Measurements from ENCODE around the gene NEU4.

Gene NEU4

DNA sequence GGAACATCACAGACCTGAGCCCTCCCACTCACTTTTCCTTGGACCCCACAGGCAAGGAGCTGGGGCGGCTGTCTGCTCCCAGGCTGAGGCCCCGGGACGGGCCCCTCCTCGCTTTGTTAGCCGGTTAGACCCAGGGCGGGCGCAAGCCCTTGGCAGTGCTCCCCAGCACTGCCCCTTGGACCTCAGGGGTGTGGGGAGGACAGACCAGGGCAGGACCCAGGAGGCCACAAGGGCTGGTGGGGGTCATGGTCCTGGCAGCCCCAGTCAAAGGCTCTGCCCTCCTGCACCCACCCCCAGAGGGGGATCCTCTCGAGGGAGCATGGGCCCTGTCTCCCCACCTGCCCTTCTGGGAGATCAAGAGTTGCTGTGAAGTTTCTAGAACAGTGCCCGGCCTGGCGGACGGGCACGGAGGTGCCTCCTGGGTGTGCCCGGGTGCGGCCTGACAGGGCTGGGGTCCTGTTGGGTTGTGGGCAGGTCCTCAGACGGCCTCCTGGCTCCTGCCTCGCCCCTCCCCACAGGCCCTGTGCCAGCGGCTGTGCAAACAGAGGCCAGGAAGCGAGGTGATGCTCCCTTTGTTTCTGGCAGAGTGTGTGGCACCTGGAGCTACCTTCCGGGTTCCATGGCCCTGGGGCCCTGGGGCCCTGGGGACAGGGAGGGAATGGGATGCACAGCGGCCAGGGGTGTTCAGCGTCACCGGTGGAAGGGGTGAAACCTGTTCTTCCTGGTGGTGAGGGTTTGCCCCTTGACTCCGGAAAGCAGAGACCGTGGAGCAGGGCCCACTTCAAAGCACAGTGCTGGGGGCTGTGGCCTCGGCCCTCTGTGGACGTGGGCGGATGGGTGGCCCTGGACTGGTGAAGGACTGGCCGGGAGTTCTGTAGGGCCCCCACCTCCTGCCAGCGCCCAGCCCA lies 35.2 kb upstream of the NEU4 start:
- TF ChIP-seq EZH2 (IDR thresholded peaks at IDR 0.05; ENCODE audit: borderline replicate concordance, low read length): no peak
- TF ChIP-seq, protein P1, sequence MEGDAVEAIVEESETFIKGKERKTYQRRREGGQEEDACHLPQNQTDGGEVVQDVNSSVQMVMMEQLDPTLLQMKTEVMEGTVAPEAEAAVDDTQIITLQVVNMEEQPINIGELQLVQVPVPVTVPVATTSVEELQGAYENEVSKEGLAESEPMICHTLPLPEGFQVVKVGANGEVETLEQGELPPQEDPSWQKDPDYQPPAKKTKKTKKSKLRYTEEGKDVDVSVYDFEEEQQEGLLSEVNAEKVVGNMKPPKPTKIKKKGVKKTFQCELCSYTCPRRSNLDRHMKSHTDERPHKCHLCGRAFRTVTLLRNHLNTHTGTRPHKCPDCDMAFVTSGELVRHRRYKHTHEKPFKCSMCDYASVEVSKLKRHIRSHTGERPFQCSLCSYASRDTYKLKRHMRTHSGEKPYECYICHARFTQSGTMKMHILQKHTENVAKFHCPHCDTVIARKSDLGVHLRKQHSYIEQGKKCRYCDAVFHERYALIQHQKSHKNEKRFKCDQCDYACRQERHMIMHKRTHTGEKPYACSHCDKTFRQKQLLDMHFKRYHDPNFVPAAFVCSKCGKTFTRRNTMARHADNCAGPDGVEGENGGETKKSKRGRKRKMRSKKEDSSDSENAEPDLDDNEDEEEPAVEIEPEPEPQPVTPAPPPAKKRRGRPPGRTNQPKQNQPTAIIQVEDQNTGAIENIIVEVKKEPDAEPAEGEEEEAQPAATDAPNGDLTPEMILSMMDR (IDR thresholded peaks at IDR 0.05; ENCODE audit: low read length): no peak
- no peak overlapping the region for H3K9ac ChIP-seq (ENCODE audit: low read length)
- no peaks in the 10 kb centered on the region for H3K9me2 ChIP-seq (ENCODE audit: low read depth, low read length)
- no peaks in the 10 kb centered on the region; the same call in 1 of the 2 replicates for H3K36me3 ChIP-seq (ENCODE audit: insufficient read depth, low read length)
- H3F3A ChIP-seq (ENCODE audit: insufficient read depth, low read length): no peaks in the 10 kb centered on the region
- H4K20me1 ChIP-seq (ENCODE audit: insufficient read depth, low read length): no peaks in the 10 kb centered on the region
- peaks cover 5% of the 10 kb centered on the region for H3K27me3 ChIP-seq (ENCODE audit: insufficient read depth, low read length)
- no peaks in the 10 kb centered on the region for H3K9me3 ChIP-seq (ENCODE audit: low read length)
- no peak overlapping the region for H3K4me2 ChIP-seq (ENCODE audit: low read length)
- H2AFZ ChIP-seq (ENCODE audit: low read length): no peak overlapping the region
- H3K4me1 ChIP-seq (ENCODE audit: insufficient read depth, low read length, severe bottlenecking): peaks cover 6% of the 10 kb centered on the region
- H3K4me3 ChIP-seq (ENCODE audit: low read depth, low read length, poor library complexity, severe bottlenecking): no peak overlapping the region
- no peak overlapping the region for H3K27ac ChIP-seq (ENCODE audit: low read depth, low read length, poor library complexity, severe bottlenecking)
- no peaks in the 10 kb centered on the region for H3K79me2 ChIP-seq (ENCODE audit: insufficient read depth, low read length)

DNA sequence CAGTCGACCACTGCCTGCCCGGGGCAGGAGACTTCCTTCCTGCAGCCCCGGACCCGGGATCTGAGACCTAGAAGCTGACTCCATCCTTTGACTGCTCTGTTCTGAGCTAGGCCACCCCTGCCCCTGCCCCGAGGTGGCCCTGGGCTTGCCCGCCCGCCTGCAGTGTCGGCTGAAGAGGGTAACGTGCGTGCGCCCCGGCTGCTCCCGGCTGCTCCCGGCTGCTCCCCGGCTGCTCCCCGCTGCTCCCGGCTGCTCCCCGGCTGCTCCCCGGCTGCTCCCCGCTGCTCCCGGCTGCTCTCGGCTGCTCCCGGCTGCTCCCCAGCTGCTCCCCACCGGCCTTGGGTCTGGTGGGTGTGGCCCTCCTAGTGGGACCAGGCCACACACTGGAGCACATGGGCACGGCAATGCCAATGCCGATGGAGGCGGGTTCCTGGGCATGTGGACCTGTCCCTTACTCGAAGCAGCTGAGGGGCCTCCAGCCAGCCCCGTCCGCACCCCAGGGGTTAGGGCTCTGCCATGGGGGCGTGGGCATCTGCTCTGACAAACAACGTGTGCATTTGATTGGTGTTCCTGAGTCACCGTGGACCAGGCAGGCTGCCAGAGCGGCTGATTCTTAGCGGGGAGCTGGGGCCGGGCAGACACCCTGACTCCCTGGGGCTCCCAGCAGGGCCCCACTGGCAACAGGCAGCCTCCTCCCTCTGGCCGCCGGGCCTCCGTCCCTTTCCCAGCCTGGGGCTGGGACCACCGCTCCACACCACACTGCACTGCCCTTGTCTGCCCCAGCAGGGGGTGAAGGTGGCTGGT lies 34.4 kb upstream of the NEU4 start:
- TF ChIP-seq, protein P1 (IDR thresholded peaks at IDR 0.05; ENCODE audit: low read length): no peak
- TF ChIP-seq EZH2 (IDR thresholded peaks at IDR 0.05; ENCODE audit: borderline replicate concordance, low read length): no peak
- Histone ChIP-seq H2AFZ (ENCODE audit: low read length) (no peak overlapping the region), H3K9me3 (ENCODE audit: low read length) (no peaks in the 10 kb centered on the region), H3K4me2 (ENCODE audit: low read length) (no peak overlapping the region), H3F3A (ENCODE audit: insufficient read depth, low read length) (no peaks in the 10 kb centered on the region), H3K4me3 (ENCODE audit: low read depth, low read length, poor library complexity, severe bottlenecking) (no peak overlapping the region), H3K36me3 (ENCODE audit: insufficient read depth, low read length) (no peaks in the 10 kb centered on the region), H3K27ac (ENCODE audit: low read depth, low read length, poor library complexity, severe bottlenecking) (no peak overlapping the region), H3K9ac (ENCODE audit: low read length) (no peak overlapping the region), H3K4me1 (ENCODE audit: insufficient read depth, low read length, severe bottlenecking) (peaks cover 6% of the 10 kb centered on the region), H3K79me2 (ENCODE audit: insufficient read depth, low read length) (no peaks in the 10 kb centered on the region), H3K9me2 (ENCODE audit: low read depth, low read length) (no peaks in the 10 kb centered on the region), H3K27me3 (ENCODE audit: insufficient read depth, low read length) (peaks cover 5% of the 10 kb centered on the region), H4K20me1 (ENCODE audit: insufficient read depth, low read length) (no peaks in the 10 kb centered on the region)

DNA sequence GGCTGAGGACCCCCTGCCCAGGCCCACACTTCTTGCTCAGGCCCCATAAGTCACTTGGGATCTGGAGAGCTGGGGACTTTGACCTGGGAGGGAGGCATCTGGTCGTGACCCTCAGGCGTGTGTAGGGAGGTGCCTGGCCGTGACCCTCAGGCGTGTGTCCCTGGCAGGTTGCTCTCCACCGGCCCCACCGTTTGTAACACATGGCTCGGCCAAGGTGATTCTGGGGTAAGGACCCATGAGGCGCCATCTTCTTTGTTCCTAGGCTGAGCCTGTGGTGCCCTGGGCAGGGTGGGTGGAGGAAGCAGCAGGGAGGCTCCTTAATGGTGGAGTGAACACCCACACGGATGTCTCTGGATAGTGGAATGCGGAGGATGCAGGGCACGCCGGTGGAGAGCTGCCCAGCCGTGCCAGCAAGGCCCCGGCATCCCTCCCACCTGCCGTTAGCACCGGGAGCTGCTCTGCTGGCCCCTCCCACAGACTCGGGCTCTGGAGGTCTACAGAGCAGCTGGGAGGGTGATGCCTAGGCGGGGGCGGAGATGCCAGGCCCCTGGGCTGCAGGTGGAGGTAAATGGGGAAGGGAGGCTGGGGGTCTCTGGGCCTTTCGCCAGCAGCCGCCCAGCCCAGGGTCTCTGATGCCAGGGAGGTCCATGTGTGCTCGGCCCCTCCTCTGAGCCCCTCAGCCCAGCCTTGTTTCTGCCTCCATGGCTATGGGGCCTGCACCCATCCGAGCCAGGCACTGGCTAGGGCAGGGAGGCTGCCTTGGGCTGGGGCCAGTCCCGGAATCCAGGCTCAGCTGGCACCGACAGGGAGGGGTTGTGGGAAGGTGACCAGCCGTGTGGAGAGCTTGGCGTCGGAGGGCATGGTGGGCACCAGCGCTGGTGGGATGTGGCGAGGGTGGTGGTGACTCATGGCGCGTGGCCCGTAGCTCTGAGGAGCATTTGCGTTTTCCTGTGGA lies 33.5 kb upstream of the NEU4 start:
- no peaks in the 10 kb centered on the region for H3K9me2 ChIP-seq (ENCODE audit: low read depth, low read length)
- no peak overlapping the region for H2AFZ ChIP-seq (ENCODE audit: low read length)
- H3K4me2 ChIP-seq (ENCODE audit: low read length): no peak overlapping the region
- H3K79me2 ChIP-seq (ENCODE audit: insufficient read depth, low read length): no peaks in the 10 kb centered on the region
- H3F3A ChIP-seq (ENCODE audit: insufficient read depth, low read length): no peaks in the 10 kb centered on the region
- H3K27me3 ChIP-seq (ENCODE audit: insufficient read depth, low read length): peaks cover 5% of the 10 kb centered on the region
- H3K27ac ChIP-seq (ENCODE audit: low read depth, low read length, poor library complexity, severe bottlenecking): no peak overlapping the region
- TF ChIP-seq EZH2 (IDR thresholded peaks at IDR 0.05; ENCODE audit: borderline replicate concordance, low read length): no peak
- TF ChIP-seq, protein P1 (IDR thresholded peaks at IDR 0.05; ENCODE audit: low read length): no peak
- H3K36me3 ChIP-seq (ENCODE audit: insufficient read depth, low read length): no peaks in the 10 kb centered on the region
- no peak overlapping the region for H3K9ac ChIP-seq (ENCODE audit: low read length)
- no peak overlapping the region for H3K4me3 ChIP-seq (ENCODE audit: low read depth, low read length, poor library complexity, severe bottlenecking)
- no peaks in the 10 kb centered on the region for H4K20me1 ChIP-seq (ENCODE audit: insufficient read depth, low read length)
- H3K4me1 ChIP-seq (ENCODE audit: insufficient read depth, low read length, severe bottlenecking): peaks cover 6% of the 10 kb centered on the region
- no peaks in the 10 kb centered on the region for H3K9me3 ChIP-seq (ENCODE audit: low read length)

Measured in OCI-LY1 (cell line).